Activated B cell treated with CpG ODN at 0.5 μM for 24 hours (primary cell): Measurements from ENCODE around the gene DNAJB8. TPM values are rescaled to one million over a fixed set of nuclear protein-coding genes. Genes with fewer than 3 reads are reported as not detected.

ENCODE experiments used
- ATAC-seq: fragments of 200-7000 bp; cut with Tn5 transposase; one replicate; pipeline ENCODE4 v1.10.0; 2021; ENCODE audit warnings: low read depth, mild to moderate bottlenecking, moderate library complexity
- CTCF ChIA-PET: fragments of 350-600 bp; sonication (Branson Sonifier 250); formaldehyde crosslinking; loops from one replicate; lab custom pipeline; 2021; ENCODE audit warnings: antibody characterized with exemption; lab: Charles Lee
- POLR2A ChIA-PET: fragments of 350-600 bp; sonication (Branson Sonifier 250); formaldehyde crosslinking; loops from one replicate; lab custom pipeline; 2021; ENCODE audit warnings: antibody characterized with exemption; lab: Charles Lee
- DNase-seq: peaks from one replicate; pipeline ENCODE4 v3.0.0; 2022
- H3K27ac Mint-ChIP-seq: one replicate; pipeline ENCODE4 v1.8.0; 2020; ENCODE audit warnings: mixed read lengths
- H3K27me3 Mint-ChIP-seq: one replicate; pipeline ENCODE4 v1.8.0; 2021; ENCODE audit warnings: mixed read lengths
- H3K36me3 Mint-ChIP-seq: one replicate; pipeline ENCODE4 v1.8.0; 2021; ENCODE audit warnings: low read depth, mixed read lengths
- H3K4me1 Mint-ChIP-seq: one replicate; pipeline ENCODE4 v1.8.0; 2021; ENCODE audit warnings: mixed read lengths
- H3K4me3 Mint-ChIP-seq: one replicate; pipeline ENCODE4 v1.8.0; 2020; ENCODE audit warnings: mild to moderate bottlenecking, mixed read lengths
- H3K9me3 Mint-ChIP-seq: one replicate; pipeline ENCODE4 v1.8.0; 2020; ENCODE audit warnings: mixed read lengths
- intact Hi-C: fragments of 100-400 bp; cut with micrococcal nuclease; formaldehyde crosslinking; loops from one replicate; pipeline ENCODE4 v1.15.1; 2024
- total RNA-seq: library from RNA; stranded (reverse); gene quantifications from 2 replicates; pipeline ENCODE4 v1.2.3, GENCODE V29; 2022
- TF ChIP-seq, protein P1 (sequence below): fragments of 200-600 bp; IDR thresholded peaks from one replicate; pipeline ENCODE4 v1.8.0; 2022; ENCODE audit warnings: antibody characterized with exemption, mild to moderate bottlenecking

Gene DNAJB8
- total RNA-seq, 1 donor from 2014 or later = not detected

DNA sequence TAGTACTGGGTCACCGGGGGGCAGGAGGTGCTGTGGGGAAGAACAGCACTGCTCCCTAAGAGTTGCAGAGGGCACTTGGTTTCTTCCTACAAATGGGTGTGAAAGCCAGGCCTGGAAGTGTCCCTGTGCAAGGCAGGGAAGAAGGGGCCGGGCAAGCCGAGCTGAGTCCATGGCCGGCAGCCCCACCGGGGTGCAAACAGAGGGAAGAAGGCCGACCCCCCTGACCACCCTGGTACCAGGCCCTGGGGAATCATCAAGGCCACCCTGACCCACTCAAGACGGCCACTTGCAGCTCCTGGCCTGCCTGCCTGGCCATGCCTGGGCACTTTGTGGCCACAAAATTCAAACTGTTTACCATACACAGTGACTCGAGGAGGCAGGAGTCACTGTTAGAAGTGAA, 8.7 kb upstream of the DNAJB8 start:
- POLR2A ChIA-PET = no interaction called here

GRCh38 chr3:128473737-128474136, 7.0 kb upstream of the DNAJB8 start:
- ChIA-PET CTCF (no interaction called here), POLR2A (no interaction called here)
- Mint-ChIP-seq H3K9me3 (no peaks in the 10 kb centered on the region), H3K36me3 (no peaks in the 10 kb centered on the region), H3K27ac (no peak overlapping the region), H3K27me3 (peaks cover 18% of the 10 kb centered on the region), H3K4me3 (no peak overlapping the region), H3K4me1 (no peaks in the 10 kb centered on the region)
- DNase-seq = no peak
- intact Hi-C loops = no loop called here
- ATAC-seq = no peak
- TF ChIP-seq, protein P1, sequence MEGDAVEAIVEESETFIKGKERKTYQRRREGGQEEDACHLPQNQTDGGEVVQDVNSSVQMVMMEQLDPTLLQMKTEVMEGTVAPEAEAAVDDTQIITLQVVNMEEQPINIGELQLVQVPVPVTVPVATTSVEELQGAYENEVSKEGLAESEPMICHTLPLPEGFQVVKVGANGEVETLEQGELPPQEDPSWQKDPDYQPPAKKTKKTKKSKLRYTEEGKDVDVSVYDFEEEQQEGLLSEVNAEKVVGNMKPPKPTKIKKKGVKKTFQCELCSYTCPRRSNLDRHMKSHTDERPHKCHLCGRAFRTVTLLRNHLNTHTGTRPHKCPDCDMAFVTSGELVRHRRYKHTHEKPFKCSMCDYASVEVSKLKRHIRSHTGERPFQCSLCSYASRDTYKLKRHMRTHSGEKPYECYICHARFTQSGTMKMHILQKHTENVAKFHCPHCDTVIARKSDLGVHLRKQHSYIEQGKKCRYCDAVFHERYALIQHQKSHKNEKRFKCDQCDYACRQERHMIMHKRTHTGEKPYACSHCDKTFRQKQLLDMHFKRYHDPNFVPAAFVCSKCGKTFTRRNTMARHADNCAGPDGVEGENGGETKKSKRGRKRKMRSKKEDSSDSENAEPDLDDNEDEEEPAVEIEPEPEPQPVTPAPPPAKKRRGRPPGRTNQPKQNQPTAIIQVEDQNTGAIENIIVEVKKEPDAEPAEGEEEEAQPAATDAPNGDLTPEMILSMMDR = no peak

More for the DNA sequence above, 8.7 kb upstream of the DNAJB8 start:
- Mint-ChIP-seq H3K27ac (no peak overlapping the region), H3K4me1 (no peaks in the 10 kb centered on the region), H3K9me3 (no peaks in the 10 kb centered on the region), H3K36me3 (no peaks in the 10 kb centered on the region), H3K27me3 (peaks cover 29% of the 10 kb centered on the region), H3K4me3 (no peak overlapping the region)
- ATAC-seq (no peak), DNase-seq (no peak)
- intact Hi-C loops = no loop called here
- TF ChIP-seq, protein P1 = no peak
- CTCF ChIA-PET = no interaction called here

- Mint-ChIP-seq H3K27ac (no peak overlapping the region), H3K9me3 (no peaks in the 10 kb centered on the region), H3K4me3 (no peak overlapping the region), H3K36me3 (no peaks in the 10 kb centered on the region), H3K4me1 (no peaks in the 10 kb centered on the region), H3K27me3 (peaks cover 12% of the 10 kb centered on the region)
- POLR2A ChIA-PET = no interaction called here
- intact Hi-C loops = no loop called here
- CTCF ChIA-PET = no interaction called here
- no peak for ATAC-seq
- no peak for DNase-seq
- TF ChIP-seq, protein P1 = no peak
These were observed 6.5 kb upstream of the DNAJB8 start for GRCh38 chr3:128473180-128473519.

GRCh38 chr3:128472449-128473179, 5.9 kb upstream of the DNAJB8 start:
- Mint-ChIP-seq H3K27me3 (peaks cover 7% of the 10 kb centered on the region), H3K4me3 (no peak overlapping the region), H3K4me1 (no peaks in the 10 kb centered on the region), H3K27ac (no peak overlapping the region), H3K36me3 (no peaks in the 10 kb centered on the region), H3K9me3 (no peaks in the 10 kb centered on the region)
- TF ChIP-seq, protein P1 = no peak
- intact Hi-C loops = no loop called here
- ChIA-PET POLR2A (no interaction called here), CTCF (no interaction called here)
- DNase-seq (no peak), ATAC-seq (no peak)

- DNase-seq = no peak
- intact Hi-C loops = no loop called here
- TF ChIP-seq, protein P1 = no peak
- Mint-ChIP-seq H3K36me3 (no peaks in the 10 kb centered on the region), H3K4me3 (no peak overlapping the region), H3K27ac (no peak overlapping the region), H3K4me1 (no peaks in the 10 kb centered on the region), H3K27me3 (peaks cover 5% of the 10 kb centered on the region), H3K9me3 (no peaks in the 10 kb centered on the region)
- no peak for ATAC-seq
- POLR2A ChIA-PET = no interaction called here
- CTCF ChIA-PET = no interaction called here
These were observed 5.0 kb upstream of the DNAJB8 start for GRCh38 chr3:128471720-128472119.
